Uterus (tissue), 2 donors: ENCODE results near the gene RNFT2.

Experiments used
- CTCF ChIP-seq, 4 experiments: fragments of 200-600 bp in 2 of 4; fragments of 450-650 bp in 2 of 4; sonication (generic) in 2 of 4; IDR thresholded peaks; one replicate each; pipeline ENCODE4 v1.5.1; 2016 to 2019; ENCODE audit warnings: antibody characterized with exemption in 4 of 4, mild to moderate bottlenecking in 2 of 4, moderate library complexity in 1 of 4
- POLR2A ChIP-seq, 2 donors: fragments of 450-650 bp; IDR thresholded peaks; one replicate each; pipeline ENCODE4 v1.6.1; 2016; ENCODE audit warnings: antibody characterized with exemption in 2 of 2, mild to moderate bottlenecking in 1 of 2, moderate library complexity in 1 of 2

GRCh38 chr12:116698116-116698515 is 40.0 kb upstream of the RNFT2 start:
- TF ChIP-seq CTCF (IDR thresholded peaks at IDR 0.05): no peak
- TF ChIP-seq POLR2A (IDR thresholded peaks at IDR 0.05): no peak
